Central memory CD8-positive, alpha-beta T cell (primary cell): ENCODE data around the gene SLC51B.
"Not testable (repeated sequence)": the region's sequence is repeated elsewhere in the genome, so short reads cannot be mapped to it uniquely, and the experiment has no call there.

Source experiments
- ATAC-seq: fragments of 150-1000 bp; cut with Tn5 transposase; replicated peaks from 2 replicates; pipeline ENCODE4 v1.10.0; 2022; ENCODE audit warnings: mild to moderate bottlenecking, moderate FRiP score, moderate number of reproducible peaks; ENCODE audit not compliant: poor library complexity, severe bottlenecking; ENCODE audit errors: extremely low read depth
- DNase-seq, 2 donors: peaks; one replicate each; pipeline ENCODE4 v3.0.0; 2021; ENCODE audit warnings: low spot score in 2 of 2
- H3K27ac Mint-ChIP-seq: one replicate; pipeline ENCODE4 v1.8.0; 2022; ENCODE audit warnings: low read depth, mild to moderate bottlenecking, moderate library complexity, mixed read lengths
- H3K27me3 Mint-ChIP-seq: one replicate; pipeline ENCODE4 v1.8.0; 2022; ENCODE audit warnings: mixed read lengths
- H3K36me3 Mint-ChIP-seq: one replicate; pipeline ENCODE4 v1.8.0; 2022; ENCODE audit warnings: mild to moderate bottlenecking, moderate library complexity, mixed read lengths; ENCODE audit not compliant: insufficient read depth
- H3K4me1 Mint-ChIP-seq: one replicate; pipeline ENCODE4 v1.8.0; 2022; ENCODE audit warnings: mixed read lengths
- H3K4me3 Mint-ChIP-seq: one replicate; pipeline ENCODE4 v1.8.0; 2022; ENCODE audit warnings: mild to moderate bottlenecking, moderate library complexity, mixed read lengths
- H3K9me3 Mint-ChIP-seq: one replicate; pipeline ENCODE4 v1.8.0; 2022; ENCODE audit warnings: mixed read lengths

The SLC51B gene

GRCh38 chr15:65093793-65094170, 48.6 kb downstream of the SLC51B start:
- not testable (repeated sequence) for H3K27me3 Mint-ChIP-seq, H3K9me3 Mint-ChIP-seq
- H3K36me3 Mint-ChIP-seq: peaks cover 11% of the 10 kb centered on the region

GRCh38 chr15:65094294-65094995, 49.3 kb downstream of the SLC51B start:
- ATAC-seq: no peak
- H3K27ac Mint-ChIP-seq: no peak overlapping the region
- H3K36me3 Mint-ChIP-seq: peaks cover 16% of the 10 kb centered on the region
- no peak for DNase-seq
- H3K4me3 Mint-ChIP-seq: no peak overlapping the region
- no peaks in the 10 kb centered on the region for H3K9me3 Mint-ChIP-seq
- no peaks in the 10 kb centered on the region for H3K4me1 Mint-ChIP-seq
- H3K27me3 Mint-ChIP-seq: no peaks in the 10 kb centered on the region

More at GRCh38 chr15:65093793-65094170, 48.6 kb downstream of the SLC51B start:
- not testable (repeated sequence) for H3K4me1 Mint-ChIP-seq, DNase-seq, ATAC-seq, H3K27ac Mint-ChIP-seq, H3K4me3 Mint-ChIP-seq

- no peak for DNase-seq
- Mint-ChIP-seq H3K4me1 (no peaks in the 10 kb centered on the region), H3K27ac (no peak overlapping the region), H3K27me3 (no peaks in the 10 kb centered on the region), H3K36me3 (peaks cover 18% of the 10 kb centered on the region), H3K4me3 (no peak overlapping the region), H3K9me3 (no peaks in the 10 kb centered on the region)
- no peak for ATAC-seq
These were observed 50.0 kb downstream of the SLC51B start for GRCh38 chr15:65095011-65095746.

GRCh38 chr15:65095747-65096104, 50.5 kb downstream of the SLC51B start:
- H3K9me3 Mint-ChIP-seq: no peaks in the 10 kb centered on the region
- H3K27ac Mint-ChIP-seq: no peak overlapping the region
- no peaks in the 10 kb centered on the region for H3K4me1 Mint-ChIP-seq
- DNase-seq (no peak), ATAC-seq (no peak)
- H3K4me3 Mint-ChIP-seq: no peak overlapping the region
- no peaks in the 10 kb centered on the region for H3K27me3 Mint-ChIP-seq
- peaks cover 18% of the 10 kb centered on the region for H3K36me3 Mint-ChIP-seq

- no peak for ATAC-seq
- Mint-ChIP-seq H3K4me1 (peaks cover 7% of the 10 kb centered on the region), H3K27ac (no peak overlapping the region), H3K9me3 (no peaks in the 10 kb centered on the region), H3K4me3 (no peak overlapping the region), H3K36me3 (peaks cover 18% of the 10 kb centered on the region), H3K27me3 (no peaks in the 10 kb centered on the region)
- DNase-seq: no peak
These were observed 51.5 kb downstream of the SLC51B start for GRCh38 chr15:65096481-65097385.

- H3K9me3 Mint-ChIP-seq: no peaks in the 10 kb centered on the region
- no peak overlapping the region for H3K27ac Mint-ChIP-seq
- no peak for ATAC-seq
- H3K36me3 Mint-ChIP-seq: peaks cover 18% of the 10 kb centered on the region
- H3K4me3 Mint-ChIP-seq: no peak overlapping the region
- no peak for DNase-seq
- H3K27me3 Mint-ChIP-seq: no peaks in the 10 kb centered on the region
- peaks cover 8% of the 10 kb centered on the region for H3K4me1 Mint-ChIP-seq
These were observed 52.6 kb downstream of the SLC51B start for GRCh38 chr15:65097651-65098263.

- ATAC-seq: no peak
- Mint-ChIP-seq H3K9me3 (no peaks in the 10 kb centered on the region), H3K36me3 (peaks cover 27% of the 10 kb centered on the region), H3K4me3 (no peak overlapping the region), H3K27ac (no peak overlapping the region), H3K27me3 (no peaks in the 10 kb centered on the region), H3K4me1 (peaks cover 8% of the 10 kb centered on the region)
- DNase-seq: no peak
These were observed 54.1 kb downstream of the SLC51B start for GRCh38 chr15:65099336-65099735.

GRCh38 chr15:65099801-65100200, 54.6 kb downstream of the SLC51B start:
- not testable (repeated sequence) for H3K9me3 Mint-ChIP-seq
- H3K36me3 Mint-ChIP-seq: peaks cover 26% of the 10 kb centered on the region

GRCh38 chr15:65100442-65100841, 55.3 kb downstream of the SLC51B start:
- H3K27ac Mint-ChIP-seq: no peak overlapping the region
- DNase-seq (no peak), ATAC-seq (no peak)
- H3K4me1 Mint-ChIP-seq: peaks cover 8% of the 10 kb centered on the region
- peaks cover 32% of the 10 kb centered on the region for H3K36me3 Mint-ChIP-seq
- no peaks in the 10 kb centered on the region for H3K9me3 Mint-ChIP-seq
- no peak overlapping the region for H3K4me3 Mint-ChIP-seq
- no peaks in the 10 kb centered on the region for H3K27me3 Mint-ChIP-seq

More at GRCh38 chr15:65099801-65100200, 54.6 kb downstream of the SLC51B start:
- ATAC-seq, DNase-seq, H3K27me3 Mint-ChIP-seq, H3K4me1 Mint-ChIP-seq, H3K4me3 Mint-ChIP-seq, H3K27ac Mint-ChIP-seq: not testable (repeated sequence)

- ATAC-seq (no peak), DNase-seq (no peak)
- no peaks in the 10 kb centered on the region for H3K27me3 Mint-ChIP-seq
- no peaks in the 10 kb centered on the region for H3K9me3 Mint-ChIP-seq
- peaks cover 8% of the 10 kb centered on the region for H3K4me1 Mint-ChIP-seq
- no peak overlapping the region for H3K27ac Mint-ChIP-seq
- peaks cover 38% of the 10 kb centered on the region for H3K36me3 Mint-ChIP-seq
- H3K4me3 Mint-ChIP-seq: no peak overlapping the region
These were observed 56.3 kb downstream of the SLC51B start for GRCh38 chr15:65101411-65101890.

- peaks cover 8% of the 10 kb centered on the region for H3K4me1 Mint-ChIP-seq
- DNase-seq (no peak), ATAC-seq (no peak)
- no peaks in the 10 kb centered on the region for H3K9me3 Mint-ChIP-seq
- H3K36me3 Mint-ChIP-seq: peaks cover 39% of the 10 kb centered on the region
- no peaks in the 10 kb centered on the region for H3K27me3 Mint-ChIP-seq
- no peak overlapping the region for H3K27ac Mint-ChIP-seq
- H3K4me3 Mint-ChIP-seq: no peak overlapping the region
These were observed 56.9 kb downstream of the SLC51B start for GRCh38 chr15:65101891-65102708.
